Activated T-cell treated with anti-CD3 and anti-CD28 coated beads for 48 hours (primary cell): ENCODE data around the gene POLE.
A peak's percentile ranks its signal among the peaks of the same experiment; 100 is the strongest.
"Not testable (repeated sequence)": the region's sequence is repeated elsewhere in the genome, so short reads cannot be mapped to it uniquely, and the experiment has no call there.

Source experiments
- DNase-seq: peaks from one replicate; pipeline ENCODE4 v3.0.0-alpha.2; 2020; ENCODE audit warnings: low read depth

POLE gene

GRCh38 chr12:132718644-132719043 is 31.5 kb upstream of the POLE start:
- no peak for DNase-seq

- no peak for DNase-seq
These were observed 30.6 kb upstream of the POLE start for GRCh38 chr12:132717531-132718387.

GRCh38 chr12:132717011-132717410 is 29.9 kb upstream of the POLE start:
- DNase-seq: no peak

GRCh38 chr12:132716356-132716755 is 29.2 kb upstream of the POLE start:
- no peak for DNase-seq

GRCh38 chr12:132715874-132716273 is 28.7 kb upstream of the POLE start:
- no peak for DNase-seq

- DNase-seq: no peak
These were observed 26.0 kb upstream of the POLE start for GRCh38 chr12:132713123-132713522.

GRCh38 chr12:132711080-132711843 is 24.1 kb upstream of the POLE start:
- peak; percentile 23 for DNase-seq

- peak; percentile 90 for DNase-seq
These were observed 23.4 kb upstream of the POLE start, which contains the start of gene PGAM5 for GRCh38 chr12:132710405-132711079. Gene PGAM5 (plus strand): TSS chr12:132710842. CDS start chr12:132710877, 35 bp downstream.

- no peak for DNase-seq
These were observed 22.9 kb upstream of the POLE start for GRCh38 chr12:132710043-132710404.

- no peak for DNase-seq
These were observed 21.0 kb upstream of the POLE start for GRCh38 chr12:132708150-132708549.

- no peak for DNase-seq
These were observed 20.1 kb upstream of the POLE start for GRCh38 chr12:132707241-132707640.

- DNase-seq: no peak
These were observed 16.5 kb upstream of the POLE start for GRCh38 chr12:132703641-132704040.

GRCh38 chr12:132702640-132703039 is 15.5 kb upstream of the POLE start:
- DNase-seq: no peak

GRCh38 chr12:132700212-132700822 is 13.2 kb upstream of the POLE start:
- no peak for DNase-seq

GRCh38 chr12:132698341-132698740 is 11.2 kb upstream of the POLE start:
- DNase-seq: no peak

- DNase-seq: no peak
These were observed 8.3 kb upstream of the POLE start for GRCh38 chr12:132695431-132695830.

- not testable (repeated sequence) for DNase-seq
These were observed 7.7 kb upstream of the POLE start for GRCh38 chr12:132694888-132695287.

- DNase-seq: not testable (repeated sequence)
These were observed 4.9 kb upstream of the POLE start for GRCh38 chr12:132692030-132692429.

GRCh38 chr12:132690112-132690511 is 3.0 kb upstream of the POLE start:
- DNase-seq: no peak

GRCh38 chr12:132689227-132689626 is 2.1 kb upstream of the POLE start:
- DNase-seq: no peak

- no peak for DNase-seq
These were observed 324 bp downstream of the POLE start for GRCh38 chr12:132686825-132687210.

GRCh38 chr12:132685400-132685799 is 1.7 kb downstream of the POLE start:
- no peak for DNase-seq
